HG03135 (cell line): ENCODE data around the gene ZBP1.
"Not testable (repeated sequence)": the region's sequence is repeated elsewhere in the genome, so short reads cannot be mapped to it uniquely, and the experiment has no call there.

ENCODE experiments used
- ATAC-seq: cut with Tn5 transposase; IDR thresholded peaks from one replicate; pipeline ENCODE4 v1.9.1; 2021; ENCODE audit warnings: mild to moderate bottlenecking, moderate library complexity; ENCODE audit not compliant: unreplicated experiment

ZBP1 gene

GRCh38 chr20:57647933-57648785 lies 27.9 kb upstream of the ZBP1 start:
- no peak for ATAC-seq

GRCh38 chr20:57647006-57647932 lies 27.0 kb upstream of the ZBP1 start:
- no peak for ATAC-seq

- ATAC-seq: no peak
Observed at GRCh38 chr20:57638895-57639236, 18.6 kb upstream of the ZBP1 start.

GRCh38 chr20:57638173-57638894 lies 18.1 kb upstream of the ZBP1 start:
- ATAC-seq: no peak

GRCh38 chr20:57633945-57634491 lies 13.8 kb upstream of the ZBP1 start:
- ATAC-seq: no peak

DNA sequence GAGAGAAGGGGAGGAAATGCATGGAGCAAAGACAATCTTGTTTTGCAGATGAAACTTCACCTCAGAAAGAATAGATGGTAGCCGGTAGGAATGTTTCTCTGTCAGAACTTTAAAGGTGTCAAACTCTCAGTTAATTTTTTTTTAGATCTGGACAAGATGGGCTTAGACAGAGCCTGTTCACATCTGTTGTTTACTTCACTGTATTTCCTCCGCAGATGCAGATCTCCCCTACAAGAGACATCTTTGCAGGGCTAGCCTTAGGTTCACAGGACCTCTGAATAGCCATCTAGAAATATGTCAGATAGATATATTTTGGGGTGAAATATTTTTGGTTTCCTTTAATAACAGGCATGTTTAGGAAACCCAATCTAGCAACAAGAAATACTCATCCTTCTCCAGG lies 12.1 kb upstream of the ZBP1 start:
- no peak for ATAC-seq

- no peak for ATAC-seq
Observed at GRCh38 chr20:57630061-57630460, 9.8 kb upstream of the ZBP1 start.

- not testable (repeated sequence) for ATAC-seq
Observed at GRCh38 chr20:57629491-57629901, 9.3 kb upstream of the ZBP1 start.

DNA sequence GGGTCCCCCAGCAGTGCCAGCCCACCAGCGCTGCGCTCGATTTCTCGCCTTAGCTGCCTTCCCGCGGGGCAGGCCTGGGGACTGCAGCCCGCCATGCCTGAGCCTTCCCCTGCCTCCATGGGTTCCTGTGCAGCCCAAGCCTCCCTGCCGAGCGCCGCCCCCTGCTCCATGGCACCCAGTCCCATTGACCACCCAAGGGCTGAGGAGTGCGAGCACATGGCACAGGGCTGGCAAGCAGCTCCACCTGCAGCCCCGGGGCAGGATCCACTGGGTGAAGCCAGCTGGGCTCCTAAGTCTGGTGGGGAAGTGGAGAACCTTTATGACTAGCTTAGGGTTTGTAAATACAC lies 8.7 kb upstream of the ZBP1 start:
- ATAC-seq: not testable (repeated sequence)

DNA sequence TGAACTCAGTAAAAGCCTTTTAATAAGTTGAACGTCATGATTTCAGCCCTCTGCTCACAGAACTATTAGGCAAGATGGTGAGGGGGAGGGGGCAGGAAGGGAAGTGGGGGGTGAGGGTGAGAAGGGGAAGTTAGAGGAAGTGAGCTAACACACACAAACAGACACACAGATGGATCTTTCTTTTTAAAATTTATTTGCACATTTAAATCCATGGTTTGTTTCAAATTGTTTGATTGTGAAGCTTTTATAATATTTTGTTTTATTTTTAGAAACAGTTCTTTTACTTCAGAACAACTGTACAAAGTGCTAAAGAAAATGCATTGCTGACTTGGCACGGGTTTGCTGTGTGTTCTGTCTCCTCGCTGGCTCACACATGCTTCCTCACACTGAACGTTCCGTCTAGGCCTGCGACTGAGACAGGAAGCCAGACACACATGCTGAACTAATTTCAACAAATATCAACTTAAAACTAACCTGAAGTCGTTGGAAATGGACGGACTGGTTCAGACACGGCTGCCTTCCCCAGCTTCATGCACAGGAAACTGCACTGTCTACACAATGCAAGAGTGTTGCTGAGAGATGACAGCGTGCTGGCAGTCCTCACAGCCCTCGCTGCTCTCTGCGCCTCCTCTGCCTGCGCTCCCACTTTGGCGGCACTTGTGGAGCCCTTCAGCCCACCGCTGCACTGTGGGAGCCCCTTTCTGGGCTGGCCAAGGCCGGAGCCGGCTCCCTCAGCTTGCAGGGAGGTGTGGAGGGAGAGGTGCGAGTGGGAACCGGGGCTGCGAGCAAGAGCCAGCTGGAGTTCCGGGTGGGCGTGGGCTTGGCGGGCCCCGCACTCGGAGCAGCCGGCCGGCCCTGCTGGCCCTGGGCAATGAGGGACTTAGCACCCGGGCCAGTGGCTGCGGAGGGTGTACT lies 8.1 kb upstream of the ZBP1 start:
- peak; percentile 51 for ATAC-seq

- no peak for ATAC-seq
Observed at GRCh38 chr20:57627339-57627738, 7.1 kb upstream of the ZBP1 start.

GRCh38 chr20:57625978-57626377 lies 5.8 kb upstream of the ZBP1 start:
- ATAC-seq: no peak

DNA sequence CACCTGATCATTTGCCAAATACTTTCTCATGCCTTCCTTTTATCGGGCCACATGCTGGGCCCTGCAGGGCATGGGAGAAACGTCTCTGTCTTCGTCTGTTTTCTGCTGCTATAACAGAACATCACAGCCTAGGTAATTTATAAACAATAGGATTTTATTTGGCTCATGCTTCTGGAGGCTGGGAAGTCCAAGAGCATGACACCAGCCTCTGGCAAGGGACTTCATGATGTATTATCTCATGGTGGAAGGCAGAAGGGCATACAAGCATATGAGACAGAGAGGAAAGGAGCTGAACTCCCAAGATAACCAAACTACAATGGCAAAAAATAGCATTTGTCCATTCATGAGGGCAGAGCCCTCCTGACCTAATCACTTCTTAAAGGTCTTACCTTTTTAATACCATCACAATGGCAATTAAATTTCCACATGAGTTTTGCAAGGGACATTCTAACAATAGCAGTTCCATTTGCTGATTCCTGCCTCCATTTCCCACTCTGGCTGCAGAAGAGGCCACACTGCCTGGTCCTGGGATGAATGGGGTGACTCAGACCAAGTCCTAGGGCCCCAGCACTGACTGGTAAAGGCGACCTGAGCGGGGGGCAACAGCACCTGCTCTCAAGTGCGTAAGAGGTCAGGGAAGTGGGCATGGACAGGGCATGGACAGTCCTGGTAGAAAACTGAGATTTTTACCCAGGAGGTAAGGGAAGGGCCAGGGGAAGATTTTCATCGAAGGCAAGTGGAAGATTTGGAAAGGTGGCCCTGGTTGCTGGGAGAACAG lies 5.1 kb upstream of the ZBP1 start:
- ATAC-seq: no peak

DNA sequence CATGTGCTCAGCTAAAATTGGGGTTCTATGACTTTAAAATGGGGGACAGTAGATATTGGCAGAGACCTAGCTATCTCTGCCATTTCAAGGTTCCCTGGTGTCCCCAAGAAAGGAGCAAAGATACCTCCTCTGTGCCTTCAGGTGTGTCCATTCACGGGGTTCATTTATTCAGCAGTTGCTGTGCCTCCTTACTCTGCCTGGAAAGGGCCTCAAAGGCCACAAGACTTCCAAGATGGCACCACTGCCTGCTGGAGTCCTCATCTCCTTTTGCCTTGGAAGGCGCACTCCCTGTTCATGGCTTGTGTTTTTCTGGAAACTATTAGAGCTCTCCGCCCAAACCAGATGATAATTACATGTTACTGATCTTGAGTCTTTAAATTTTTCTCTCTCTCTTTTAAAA lies 3.9 kb upstream of the ZBP1 start:
- ATAC-seq: no peak

- ATAC-seq: no peak
Observed at GRCh38 chr20:57622579-57623381, 2.6 kb upstream of the ZBP1 start.

DNA sequence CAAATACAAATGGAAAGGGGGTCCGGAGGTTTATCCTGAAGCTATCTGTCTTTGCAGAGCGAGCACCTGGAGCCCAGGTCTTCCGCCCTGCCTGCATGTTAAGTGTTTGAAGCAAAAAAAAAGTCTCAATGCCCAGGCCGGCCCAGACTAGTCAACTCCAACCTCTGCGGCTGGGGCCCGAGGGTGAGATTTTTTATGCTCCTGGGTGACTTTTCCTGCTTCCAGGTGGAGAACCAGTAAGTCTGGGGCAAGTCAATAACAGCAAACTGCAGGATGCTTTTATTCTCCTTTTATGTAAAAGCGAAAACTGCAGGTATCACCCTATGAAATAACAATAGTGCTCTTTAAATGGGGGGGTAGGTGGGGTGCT lies 2.0 kb upstream of the ZBP1 start:
- ATAC-seq: no peak

GRCh38 chr20:57621421-57622200 lies 1.4 kb upstream of the ZBP1 start:
- ATAC-seq: no peak

- ATAC-seq: no peak
Observed at GRCh38 chr20:57620999-57621398, 773 bp upstream of the ZBP1 start.
